HCT116 (cell line): ENCODE data around the gene VWA5A. TPM values are rescaled to one million over a fixed set of nuclear protein-coding genes. Genes with fewer than 3 reads are reported as not detected.

Source experiments
- ATAC-seq: fragments of 200-7000 bp; cut with Tn5 transposase; 2 replicates; pipeline ENCODE4 v1.9.1; 2020; ENCODE audit warnings: mild to moderate bottlenecking, moderate library complexity
- BruUV-seq: library from RNA; stranded (reverse); fragments of 400-500 nt; replicated peaks from 2 replicates; lab custom pipeline; 2021; lab: Mats Ljungman, UMichigan
- CTCF ChIA-PET: fragments of 300-600 bp; sonication (Branson Sonifier 250); formaldehyde crosslinking; loops from one replicate; lab custom pipeline; 2021; ENCODE audit warnings: antibody characterized with exemption; lab: Charles Lee
- POLR2A ChIA-PET: fragments of 300-600, 350-600 bp; sonication (Branson Sonifier 250); formaldehyde crosslinking; loops from one replicate; lab custom pipeline; 2021; ENCODE audit warnings: antibody characterized with exemption; lab: Charles Lee
- RAD21 ChIA-PET, 2 experiments: fragments of 300-600 bp; sonication (Branson Sonifier 250); formaldehyde crosslinking; loops; one replicate each; lab custom pipeline; 2023; ENCODE audit warnings: low total read pairs in 2 of 2; ENCODE audit not compliant: uncharacterized antibody in 2 of 2, unreplicated experiment in 2 of 2, low non-redundant PET in 1 of 2; lab: Charles Lee
- DNase-seq: peaks from one replicate; pipeline ENCODE4 v3.0.0-alpha.2; 2010; ENCODE audit warnings: low read depth, low spot score
- H2AFZ ChIP-seq: fragments of 200-600 bp; shearing (Covaris generic), sonication (generic); 2 replicates; pipeline ENCODE4 v1.6.1; 2017; ENCODE audit warnings: low read depth, mixed run types, mixed read lengths, antibody characterized with exemption, low read length; ENCODE audit not compliant: poor library complexity, severe bottlenecking
- H3K27ac ChIP-seq: 2 replicates; pipeline ENCODE4 v1.5.1; 2012; ENCODE audit warnings: low read depth, low read length
- H3K27me3 ChIP-seq: fragments of 200-600 bp; sonication (generic); 2 replicates; pipeline ENCODE4 v1.6.1; 2016; ENCODE audit warnings: mixed run types, low read length, mixed read lengths; ENCODE audit not compliant: insufficient read depth
- H3K36me3 ChIP-seq, 2 experiments: fragments of 200-500 bp in 1 of 2; fragments of 200-600 bp in 1 of 2; sonication (Bioruptor generic) in 1 of 2; sonication (generic) in 1 of 2; 2 replicates each; pipeline versions ENCODE4 v1.5.1 to v1.6.1; 2014 to 2016; ENCODE audit warnings: low read length in 2 of 2, inconsistent platforms in 1 of 2, mixed read lengths in 1 of 2, mixed run types in 1 of 2; ENCODE audit not compliant: insufficient read depth in 2 of 2, control insufficient read depth in 1 of 2
- H3K4me1 ChIP-seq, 2 experiments: fragments of 200-600 bp in 1 of 2; sonication (generic) in 1 of 2; 2 replicates each; pipeline versions ENCODE4 v1.5.1 to v1.6.1; 2012 to 2017; ENCODE audit warnings: low read length in 2 of 2, inconsistent platforms in 1 of 2, mild to moderate bottlenecking in 1 of 2, mixed read lengths in 1 of 2, mixed run types in 1 of 2, moderate library complexity in 1 of 2; ENCODE audit not compliant: insufficient read depth in 2 of 2, control insufficient read depth in 1 of 2
- H3K4me2 ChIP-seq: fragments of 200-600 bp; sonication (generic); 2 replicates; pipeline ENCODE4 v1.6.1; 2017; ENCODE audit warnings: mixed run types, low read length, mixed read lengths
- H3K4me3 ChIP-seq, 2 experiments: fragments of 200-600 bp in 1 of 2; sonication (generic) in 1 of 2; replicated peaks in 1 of 2; 2 replicates each; pipeline ENCODE4 v1.5.1; 2011 to 2016; ENCODE audit warnings: low read length in 2 of 2, control low read depth in 1 of 2, low read depth in 1 of 2, mild to moderate bottlenecking in 1 of 2, mixed read lengths in 1 of 2, mixed run types in 1 of 2
- H3K79me2 ChIP-seq: fragments of 200-600 bp; sonication (generic); 2 replicates; pipeline ENCODE4 v1.6.1; 2017; ENCODE audit warnings: mild to moderate bottlenecking, mixed run types, low read length, moderate library complexity, mixed read lengths; ENCODE audit not compliant: insufficient read depth
- H3K9ac ChIP-seq: fragments of 200-600 bp; sonication (generic); 2 replicates; pipeline ENCODE4 v1.6.1; 2016; ENCODE audit warnings: low read length, mixed read lengths
- H3K9me2 ChIP-seq: fragments of 200-600 bp; sonication (generic), shearing (Covaris generic); 2 replicates; pipeline ENCODE4 v1.6.1; 2017; ENCODE audit warnings: mixed run types, mild to moderate bottlenecking, moderate library complexity; ENCODE audit not compliant: insufficient read depth
- H3K9me3 ChIP-seq, 2 experiments: fragments of 200-500 bp in 1 of 2; fragments of 200-600 bp in 1 of 2; sonication (Bioruptor generic) in 1 of 2; sonication (generic) in 1 of 2; 2 replicates each; pipeline ENCODE4 v1.6.1; 2014 to 2017; ENCODE audit warnings: low read length in 2 of 2, mixed read lengths in 2 of 2, inconsistent platforms in 1 of 2, low read depth in 1 of 2, mild to moderate bottlenecking in 1 of 2, mixed run types in 1 of 2, moderate library complexity in 1 of 2; ENCODE audit not compliant: control insufficient read depth in 1 of 2, insufficient read depth in 1 of 2
- H4K20me1 ChIP-seq: fragments of 200-600 bp; sonication (generic), shearing (Covaris generic); 2 replicates; pipeline ENCODE4 v1.6.1; 2017; ENCODE audit warnings: mixed run types, mild to moderate bottlenecking, moderate library complexity; ENCODE audit not compliant: insufficient read depth
- CEBPB ChIP-seq: IDR thresholded peaks from 2 replicates; pipeline ENCODE4 v1.6.1; 2012; ENCODE audit warnings: low read depth
- EGR1 ChIP-seq: IDR thresholded peaks from 2 replicates; pipeline ENCODE4 v1.6.1; 2012; ENCODE audit warnings: low read depth
- EZH2phosphoT487 ChIP-seq: fragments of 200-600 bp; IDR thresholded peaks from 2 replicates; pipeline ENCODE4 v1.6.1; 2018; ENCODE audit warnings: antibody characterized with exemption, borderline replicate concordance
- POLR2AphosphoS5 ChIP-seq: IDR thresholded peaks from 2 replicates; pipeline ENCODE4 v1.6.1; 2011; ENCODE audit warnings: mild to moderate bottlenecking, low read depth, low read length, moderate library complexity
- RAD21 ChIP-seq: IDR thresholded peaks from 2 replicates; pipeline ENCODE4 v1.6.1; 2012; ENCODE audit warnings: low read depth, mild to moderate bottlenecking
- SIN3A ChIP-seq: IDR thresholded peaks from 2 replicates; pipeline ENCODE4 v1.6.1; 2012; ENCODE audit warnings: low read depth
- SP1 ChIP-seq: IDR thresholded peaks from 2 replicates; pipeline ENCODE4 v1.6.1; 2012; ENCODE audit warnings: low read depth
- SRF ChIP-seq: IDR thresholded peaks from 2 replicates; pipeline ENCODE4 v1.6.1; 2012; ENCODE audit warnings: low read depth
- YY1 ChIP-seq: IDR thresholded peaks from 2 replicates; pipeline ENCODE4 v1.6.1; 2011; ENCODE audit warnings: low read length, low read depth, moderate library complexity, mild to moderate bottlenecking; ENCODE audit not compliant: insufficient replicate concordance; ENCODE audit errors: extremely low read depth
- ZFX ChIP-seq: fragments of 450-650 bp; IDR thresholded peaks from 2 replicates; pipeline ENCODE4 v1.6.1; 2017
- ZNF274 ChIP-seq: fragments of 200-500 bp; sonication (Bioruptor generic); IDR thresholded peaks from 2 replicates; pipeline ENCODE4 v1.6.1; 2014; ENCODE audit warnings: mild to moderate bottlenecking, low read depth, low read length, inconsistent platforms
- intact Hi-C: fragments of 100-400 bp; cut with micrococcal nuclease; formaldehyde crosslinking; loops from 2 replicates; pipeline ENCODE4 v1.10.0; 2022
- total RNA-seq: library from RNA; stranded (reverse); gene quantifications from one replicate; pipeline ENCODE4 v1.2.1, GENCODE V29; 2021; ENCODE audit not compliant: unreplicated experiment
- TF ChIP-seq, protein P1 (sequence below): IDR thresholded peaks from 2 replicates; pipeline ENCODE4 v1.6.1; 2012
- TF ChIP-seq, protein P2 (sequence below): IDR thresholded peaks from 2 replicates; pipeline ENCODE4 v1.6.1; 2012; ENCODE audit warnings: low read depth
- TF ChIP-seq, protein P3 (sequence below): IDR thresholded peaks from 2 replicates; pipeline ENCODE4 v1.6.1; 2012

Gene VWA5A
- total RNA-seq, 1 experiment from 2014 or later = 5.0 TPM

DNA sequence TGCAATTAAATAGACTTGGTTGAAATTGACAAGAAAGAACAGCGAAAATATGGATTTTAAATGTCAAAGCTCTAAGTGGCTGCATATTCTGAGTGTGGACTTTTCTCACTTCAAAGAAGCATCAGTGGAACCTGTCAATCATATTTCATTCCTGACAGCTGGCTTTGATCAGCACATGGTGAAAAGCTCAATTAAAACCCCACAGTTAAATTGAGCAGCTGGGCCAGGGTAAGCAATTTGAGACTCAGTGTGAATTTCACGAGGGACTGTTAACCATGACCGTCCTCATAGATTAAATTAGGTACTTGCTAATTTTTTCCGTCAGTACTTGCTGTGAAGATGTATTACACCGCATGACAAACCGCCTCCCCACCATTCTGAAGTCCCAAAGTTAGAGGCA is 56.9 kb downstream of the VWA5A start:
- CTCF ChIA-PET = no interaction called here
- RAD21 ChIA-PET = no interaction called here

More for the DNA sequence above, 56.9 kb downstream of the VWA5A start:
- Histone ChIP-seq H4K20me1 (no peaks in the 10 kb centered on the region), H2AFZ (no peak overlapping the region), H3K27ac (no peak overlapping the region), H3K79me2 (no peaks in the 10 kb centered on the region), H3K9me3 (no peaks in the 10 kb centered on the region), H3K9me2 (no peaks in the 10 kb centered on the region), H3K4me1 (no peaks in the 10 kb centered on the region), H3K27me3 (0 out of 2 replicates have a peak, but pooled peaks cover 1% of the 10 kb centered on the region), H3K4me3 (no peak overlapping the region), H3K9ac (no peak overlapping the region), H3K4me2 (no peak overlapping the region), H3K36me3 (no peaks in the 10 kb centered on the region)
- intact Hi-C loops = no loop called here
- TF ChIP-seq YY1 (no peak), POLR2AphosphoS5 (no peak), ZNF274 (no peak), SIN3A (no peak), SP1 (no peak), ZFX (no peak), CEBPB (no peak), RAD21 (no peak), EGR1 (no peak), SRF (no peak), EZH2phosphoT487 (no peak)
- TF ChIP-seq, protein P1, sequence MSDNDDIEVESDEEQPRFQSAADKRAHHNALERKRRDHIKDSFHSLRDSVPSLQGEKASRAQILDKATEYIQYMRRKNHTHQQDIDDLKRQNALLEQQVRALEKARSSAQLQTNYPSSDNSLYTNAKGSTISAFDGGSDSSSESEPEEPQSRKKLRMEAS = no peak
- TF ChIP-seq, protein P2, sequence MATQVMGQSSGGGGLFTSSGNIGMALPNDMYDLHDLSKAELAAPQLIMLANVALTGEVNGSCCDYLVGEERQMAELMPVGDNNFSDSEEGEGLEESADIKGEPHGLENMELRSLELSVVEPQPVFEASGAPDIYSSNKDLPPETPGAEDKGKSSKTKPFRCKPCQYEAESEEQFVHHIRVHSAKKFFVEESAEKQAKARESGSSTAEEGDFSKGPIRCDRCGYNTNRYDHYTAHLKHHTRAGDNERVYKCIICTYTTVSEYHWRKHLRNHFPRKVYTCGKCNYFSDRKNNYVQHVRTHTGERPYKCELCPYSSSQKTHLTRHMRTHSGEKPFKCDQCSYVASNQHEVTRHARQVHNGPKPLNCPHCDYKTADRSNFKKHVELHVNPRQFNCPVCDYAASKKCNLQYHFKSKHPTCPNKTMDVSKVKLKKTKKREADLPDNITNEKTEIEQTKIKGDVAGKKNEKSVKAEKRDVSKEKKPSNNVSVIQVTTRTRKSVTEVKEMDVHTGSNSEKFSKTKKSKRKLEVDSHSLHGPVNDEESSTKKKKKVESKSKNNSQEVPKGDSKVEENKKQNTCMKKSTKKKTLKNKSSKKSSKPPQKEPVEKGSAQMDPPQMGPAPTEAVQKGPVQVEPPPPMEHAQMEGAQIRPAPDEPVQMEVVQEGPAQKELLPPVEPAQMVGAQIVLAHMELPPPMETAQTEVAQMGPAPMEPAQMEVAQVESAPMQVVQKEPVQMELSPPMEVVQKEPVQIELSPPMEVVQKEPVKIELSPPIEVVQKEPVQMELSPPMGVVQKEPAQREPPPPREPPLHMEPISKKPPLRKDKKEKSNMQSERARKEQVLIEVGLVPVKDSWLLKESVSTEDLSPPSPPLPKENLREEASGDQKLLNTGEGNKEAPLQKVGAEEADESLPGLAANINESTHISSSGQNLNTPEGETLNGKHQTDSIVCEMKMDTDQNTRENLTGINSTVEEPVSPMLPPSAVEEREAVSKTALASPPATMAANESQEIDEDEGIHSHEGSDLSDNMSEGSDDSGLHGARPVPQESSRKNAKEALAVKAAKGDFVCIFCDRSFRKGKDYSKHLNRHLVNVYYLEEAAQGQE = no peak
- TF ChIP-seq, protein P3, sequence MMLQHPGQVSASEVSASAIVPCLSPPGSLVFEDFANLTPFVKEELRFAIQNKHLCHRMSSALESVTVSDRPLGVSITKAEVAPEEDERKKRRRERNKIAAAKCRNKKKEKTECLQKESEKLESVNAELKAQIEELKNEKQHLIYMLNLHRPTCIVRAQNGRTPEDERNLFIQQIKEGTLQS = no peak
- no peak for ATAC-seq
- no peak for DNase-seq
- BruUV-seq = no TSS peak
- POLR2A ChIA-PET = no interaction called here
